ENCODE data around the gene RRAS.

The RRAS gene

DNA sequence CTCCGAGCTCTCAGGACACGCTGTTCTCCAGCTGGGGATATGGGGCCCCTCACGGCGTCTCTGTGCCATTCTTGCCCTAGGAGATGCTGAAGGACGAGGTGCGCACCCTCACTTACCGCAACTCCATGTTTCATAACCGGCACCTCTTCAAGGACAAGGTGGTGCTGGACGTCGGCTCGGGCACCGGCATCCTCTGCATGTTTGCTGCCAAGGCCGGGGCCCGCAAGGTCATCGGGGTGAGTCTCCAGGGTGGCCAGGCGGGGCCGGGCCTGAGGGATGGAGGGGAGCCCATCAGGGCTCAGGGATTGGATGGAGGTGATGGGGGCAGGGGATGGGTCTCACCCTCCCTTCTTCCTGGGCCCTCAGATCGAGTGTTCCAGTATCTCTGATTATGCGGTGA is 41.9 kb upstream of the RRAS start:
- TF ChIP-seq, protein P1, sequence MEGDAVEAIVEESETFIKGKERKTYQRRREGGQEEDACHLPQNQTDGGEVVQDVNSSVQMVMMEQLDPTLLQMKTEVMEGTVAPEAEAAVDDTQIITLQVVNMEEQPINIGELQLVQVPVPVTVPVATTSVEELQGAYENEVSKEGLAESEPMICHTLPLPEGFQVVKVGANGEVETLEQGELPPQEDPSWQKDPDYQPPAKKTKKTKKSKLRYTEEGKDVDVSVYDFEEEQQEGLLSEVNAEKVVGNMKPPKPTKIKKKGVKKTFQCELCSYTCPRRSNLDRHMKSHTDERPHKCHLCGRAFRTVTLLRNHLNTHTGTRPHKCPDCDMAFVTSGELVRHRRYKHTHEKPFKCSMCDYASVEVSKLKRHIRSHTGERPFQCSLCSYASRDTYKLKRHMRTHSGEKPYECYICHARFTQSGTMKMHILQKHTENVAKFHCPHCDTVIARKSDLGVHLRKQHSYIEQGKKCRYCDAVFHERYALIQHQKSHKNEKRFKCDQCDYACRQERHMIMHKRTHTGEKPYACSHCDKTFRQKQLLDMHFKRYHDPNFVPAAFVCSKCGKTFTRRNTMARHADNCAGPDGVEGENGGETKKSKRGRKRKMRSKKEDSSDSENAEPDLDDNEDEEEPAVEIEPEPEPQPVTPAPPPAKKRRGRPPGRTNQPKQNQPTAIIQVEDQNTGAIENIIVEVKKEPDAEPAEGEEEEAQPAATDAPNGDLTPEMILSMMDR (IDR thresholded peaks at IDR 0.05; ENCODE audit: borderline replicate concordance, control extremely low read depth, extremely low read depth, insufficient read depth, missing control alignments) = no peak
- in situ Hi-C loops (cut with MboI; ENCODE audit: low sequenced_read_pairs, unreplicated experiment) = no loop called here
- no peak for DNase-seq (ENCODE audit: low spot score)

DNA sequence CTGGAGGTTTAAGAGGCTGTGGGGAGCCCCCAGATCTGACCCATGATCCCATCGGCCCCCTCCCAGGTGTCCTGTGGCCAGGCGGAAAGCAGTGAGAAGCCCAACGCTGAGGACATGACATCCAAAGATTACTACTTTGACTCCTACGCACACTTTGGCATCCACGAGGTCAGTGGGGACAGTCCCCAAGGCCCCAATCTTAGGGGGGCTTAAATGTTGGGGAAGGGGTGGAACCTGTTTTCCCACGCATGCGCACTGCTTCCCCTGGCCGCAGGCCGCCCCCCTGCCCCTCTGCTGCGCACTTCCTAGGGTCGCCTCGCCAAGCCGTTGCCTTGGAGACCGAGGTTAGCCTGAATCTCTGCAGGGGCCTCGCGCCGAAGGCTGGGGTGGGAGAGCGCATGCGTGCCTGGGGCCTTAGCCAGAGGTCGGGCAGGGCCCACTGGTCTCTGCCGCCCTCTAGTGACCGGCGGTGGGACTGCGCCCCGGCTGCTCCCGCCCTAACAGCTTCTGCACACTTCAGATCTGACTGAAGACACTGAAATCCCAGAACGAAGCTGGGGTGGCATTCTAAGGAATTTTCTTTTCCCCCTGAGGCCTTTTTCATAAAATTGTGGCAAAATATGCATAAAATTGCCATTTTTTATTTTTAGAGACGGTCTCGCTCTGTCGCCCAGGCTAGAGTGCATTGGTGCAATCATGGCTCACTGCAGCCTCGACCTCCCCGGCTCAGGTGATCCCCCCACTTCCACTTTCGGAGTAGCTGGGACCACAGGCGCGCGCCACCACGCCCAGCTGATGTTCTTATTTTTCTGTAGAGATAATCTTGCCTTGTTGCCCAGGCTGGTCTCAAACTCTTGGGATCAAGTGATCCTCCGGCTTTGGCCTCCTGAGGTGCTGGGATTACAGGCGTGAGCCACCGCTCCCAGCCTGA is 40.7 kb upstream of the RRAS start:
- TF ChIP-seq, protein P1 (IDR thresholded peaks at IDR 0.05; ENCODE audit: borderline replicate concordance, control extremely low read depth, extremely low read depth, insufficient read depth, missing control alignments) = peak; percentile 99
- in situ Hi-C loops (cut with MboI; ENCODE audit: low sequenced_read_pairs, unreplicated experiment) = no loop called here

DNA sequence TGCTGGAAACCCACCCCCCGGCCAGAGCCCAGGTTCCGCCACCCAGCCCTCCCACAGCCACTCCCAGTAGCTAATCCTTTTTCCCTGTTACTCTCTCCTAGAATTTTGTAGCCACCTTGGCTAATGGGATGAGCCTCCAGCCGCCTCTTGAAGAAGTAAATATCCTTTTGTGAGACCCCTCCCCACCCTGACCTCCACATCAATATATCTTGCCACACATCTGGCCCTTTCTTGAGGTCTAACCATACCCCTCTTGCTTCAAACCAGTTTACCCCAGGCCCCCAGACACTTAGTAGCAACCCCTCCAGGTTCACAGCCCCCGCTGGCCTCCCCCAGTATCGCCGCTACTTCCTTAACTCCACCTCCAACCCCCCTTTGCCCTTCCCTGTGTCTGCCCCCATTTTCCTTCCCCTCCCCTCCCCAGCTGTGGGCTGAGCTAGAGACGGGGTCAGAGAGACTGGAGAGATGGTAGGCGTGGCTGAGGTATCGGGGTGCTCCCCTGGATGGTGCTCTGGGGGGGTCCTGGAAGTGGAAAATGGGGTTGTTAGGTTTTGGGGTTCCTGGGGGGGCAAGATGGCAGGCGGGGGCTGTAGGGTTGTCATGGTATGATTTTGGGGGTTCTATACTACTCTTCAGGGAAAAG is 39.9 kb upstream of the RRAS start:
- TF ChIP-seq, protein P1 (IDR thresholded peaks at IDR 0.05; ENCODE audit: borderline replicate concordance, control extremely low read depth, extremely low read depth, insufficient read depth, missing control alignments) = no peak
- in situ Hi-C loops (cut with MboI; ENCODE audit: low sequenced_read_pairs, unreplicated experiment) = no loop called here
- no peak for DNase-seq (ENCODE audit: low spot score)

More for the DNA sequence above, 40.7 kb upstream of the RRAS start:
- DNase-seq (ENCODE audit: low spot score) = peak; percentile 95

DNA sequence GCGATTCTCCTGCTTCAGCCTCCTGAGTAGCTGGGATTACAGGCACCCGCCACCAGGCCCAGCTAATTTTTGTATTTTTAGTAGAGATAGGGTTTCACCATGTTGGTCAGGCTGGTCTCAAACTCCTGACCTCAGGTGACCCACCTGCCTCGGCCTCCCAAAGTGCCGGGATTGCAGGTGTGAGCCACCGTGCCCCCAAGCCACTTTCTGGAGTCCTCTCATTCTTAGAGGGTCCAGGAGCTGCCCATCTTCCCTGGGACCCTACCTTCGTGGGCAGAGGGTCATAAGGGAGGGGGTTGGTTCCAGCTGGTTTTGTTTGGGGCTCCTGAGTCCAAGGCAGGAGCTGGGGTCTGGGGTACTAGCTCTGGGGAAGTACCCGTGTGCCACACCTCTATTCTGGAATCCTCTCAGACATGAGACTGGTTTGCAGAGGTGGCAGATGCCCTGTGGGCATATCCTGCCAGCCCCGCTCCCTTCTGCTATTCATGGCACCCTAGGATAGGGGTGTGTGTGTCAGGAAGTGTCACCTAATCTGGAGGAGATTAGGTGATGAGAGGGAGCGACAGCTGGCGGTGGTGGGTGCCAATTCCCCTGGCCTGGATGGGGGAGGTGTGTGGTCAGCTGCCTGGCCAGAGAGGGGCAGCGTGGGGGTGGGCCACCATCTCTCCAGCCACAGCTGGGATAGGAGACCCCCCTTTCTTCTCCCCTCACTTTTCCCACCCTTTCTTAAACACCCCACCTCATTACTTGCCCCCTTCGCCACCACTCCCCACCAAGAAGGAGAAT is 39.2 kb upstream of the RRAS start:
- in situ Hi-C loops (cut with MboI; ENCODE audit: low sequenced_read_pairs, unreplicated experiment) = no loop called here
- no peak for DNase-seq (ENCODE audit: low spot score)
- TF ChIP-seq, protein P1 (IDR thresholded peaks at IDR 0.05; ENCODE audit: borderline replicate concordance, control extremely low read depth, extremely low read depth, insufficient read depth, missing control alignments) = no peak

DNA sequence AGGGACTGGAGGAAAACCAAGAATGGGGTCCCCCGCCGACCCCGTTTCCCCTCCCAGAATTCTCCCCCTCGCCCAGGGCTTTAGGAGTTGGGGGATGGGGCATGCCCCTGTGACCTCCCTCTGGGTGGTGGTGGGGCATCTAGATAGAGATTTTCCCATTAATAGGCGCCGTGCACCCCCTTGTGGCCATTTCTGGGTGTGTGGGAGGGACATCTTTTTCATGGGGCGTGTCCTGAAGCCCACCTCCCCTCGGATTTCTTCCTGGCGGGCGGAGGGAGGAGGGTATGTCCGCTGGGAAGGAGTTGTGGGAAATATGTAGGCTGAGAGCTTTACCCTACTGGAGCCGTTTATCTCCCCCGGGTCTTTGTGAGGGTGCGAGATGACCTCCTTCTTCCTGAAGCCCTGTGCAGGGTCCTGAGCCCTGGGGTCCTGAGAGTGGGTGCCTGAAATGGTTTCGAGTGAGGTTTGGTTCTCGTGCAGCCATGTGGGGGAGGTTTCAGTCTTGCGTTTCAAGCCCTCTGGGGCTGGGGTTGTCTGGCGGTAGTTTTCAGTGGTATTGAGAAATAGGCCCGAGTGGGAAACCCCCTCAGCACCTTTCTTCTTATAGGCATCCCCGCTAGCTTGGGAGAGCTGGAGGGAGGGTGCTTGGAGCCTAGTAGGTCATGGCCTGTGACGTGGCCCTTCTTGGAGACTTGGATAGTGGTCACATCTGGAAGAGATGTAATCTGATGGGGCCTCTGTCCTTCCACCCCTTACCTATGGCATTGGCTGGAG is 38.1 kb upstream of the RRAS start:
- peak; percentile 78 for DNase-seq (ENCODE audit: low spot score)
- in situ Hi-C loops (cut with MboI; ENCODE audit: low sequenced_read_pairs, unreplicated experiment) = no loop called here
- TF ChIP-seq, protein P1 (IDR thresholded peaks at IDR 0.05; ENCODE audit: borderline replicate concordance, control extremely low read depth, extremely low read depth, insufficient read depth, missing control alignments) = peak; percentile 74
